BJ (cell line): Measurements from ENCODE around the gene GNGT2. TPM values are rescaled to one million over a fixed set of nuclear protein-coding genes. Genes with fewer than 3 reads are reported as not detected.

Experiments
- CTCF ChIA-PET: fragments of 350-600 bp; formaldehyde crosslinking; extraction: SDS; loops from one replicate; lab custom pipeline; 2021; ENCODE audit warnings: antibody characterized with exemption, inconsistent platforms; lab: Yijun Ruan, JAX
- POLR2A ChIA-PET: fragments of 300-600 bp; sonication (Branson Sonifier 250); formaldehyde crosslinking; extraction: SDS; loops from one replicate; lab custom pipeline; 2021; ENCODE audit warnings: antibody characterized with exemption; lab: Charles Lee
- DNase-seq: peaks from one replicate; pipeline ENCODE4 v3.0.0-alpha.2; 2011; ENCODE audit warnings: low read depth
- H3K27me3 ChIP-seq: 2 replicates; pipeline ENCODE4 v1.6.0; 2011; ENCODE audit warnings: low read length; ENCODE audit not compliant: control insufficient read depth, insufficient read depth
- H3K36me3 ChIP-seq: 2 replicates; pipeline ENCODE4 v1.5.1; 2011; ENCODE audit warnings: low read length; ENCODE audit not compliant: control insufficient read depth, insufficient read depth
- H3K4me3 ChIP-seq: 2 replicates; pipeline ENCODE4 v1.5.1; 2011; ENCODE audit warnings: low read depth, mild to moderate bottlenecking, control low read depth, low read length
- polyA plus RNA-seq: library from polyadenylated mRNA; depleted of rRNA; stranded (reverse); fragments of >200 nt; gene quantifications from 2 replicates; pipeline ENCODE4 v1.2.3, GENCODE V29; 2011
- TF ChIP-seq, protein P1 (sequence below): IDR thresholded peaks from 2 replicates; pipeline ENCODE4 v1.5.1; 2011; ENCODE audit warnings: low read depth, mild to moderate bottlenecking, control low read depth, inconsistent platforms, low read length, moderate library complexity; ENCODE audit not compliant: insufficient read depth

Gene GNGT2
- polyA plus RNA-seq, 1 experiment: 0.45 TPM

- POLR2A ChIA-PET: interaction anchor here (0.5 kb wide), 1 partner anchor 163 kb away, joined by 6 read pairs; no protein-coding TSS in a partner anchor
- no peak for DNase-seq
- CTCF ChIA-PET: interaction anchor here (1.8 to 8.7 kb wide), 2 partner anchors 19 to 33 kb away, joined by 3 to 64 read pairs; no protein-coding TSS in a partner anchor
- Histone ChIP-seq H3K36me3 (no peaks in the 10 kb centered on the region), H3K4me3 (peak overlapping the region; percentile 65), H3K27me3 (no peaks in the 10 kb centered on the region)
- TF ChIP-seq, protein P1, sequence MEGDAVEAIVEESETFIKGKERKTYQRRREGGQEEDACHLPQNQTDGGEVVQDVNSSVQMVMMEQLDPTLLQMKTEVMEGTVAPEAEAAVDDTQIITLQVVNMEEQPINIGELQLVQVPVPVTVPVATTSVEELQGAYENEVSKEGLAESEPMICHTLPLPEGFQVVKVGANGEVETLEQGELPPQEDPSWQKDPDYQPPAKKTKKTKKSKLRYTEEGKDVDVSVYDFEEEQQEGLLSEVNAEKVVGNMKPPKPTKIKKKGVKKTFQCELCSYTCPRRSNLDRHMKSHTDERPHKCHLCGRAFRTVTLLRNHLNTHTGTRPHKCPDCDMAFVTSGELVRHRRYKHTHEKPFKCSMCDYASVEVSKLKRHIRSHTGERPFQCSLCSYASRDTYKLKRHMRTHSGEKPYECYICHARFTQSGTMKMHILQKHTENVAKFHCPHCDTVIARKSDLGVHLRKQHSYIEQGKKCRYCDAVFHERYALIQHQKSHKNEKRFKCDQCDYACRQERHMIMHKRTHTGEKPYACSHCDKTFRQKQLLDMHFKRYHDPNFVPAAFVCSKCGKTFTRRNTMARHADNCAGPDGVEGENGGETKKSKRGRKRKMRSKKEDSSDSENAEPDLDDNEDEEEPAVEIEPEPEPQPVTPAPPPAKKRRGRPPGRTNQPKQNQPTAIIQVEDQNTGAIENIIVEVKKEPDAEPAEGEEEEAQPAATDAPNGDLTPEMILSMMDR: no peak
Measured at GRCh38 chr17:49193513-49194296, 16.7 kb downstream of the GNGT2 start.

DNA sequence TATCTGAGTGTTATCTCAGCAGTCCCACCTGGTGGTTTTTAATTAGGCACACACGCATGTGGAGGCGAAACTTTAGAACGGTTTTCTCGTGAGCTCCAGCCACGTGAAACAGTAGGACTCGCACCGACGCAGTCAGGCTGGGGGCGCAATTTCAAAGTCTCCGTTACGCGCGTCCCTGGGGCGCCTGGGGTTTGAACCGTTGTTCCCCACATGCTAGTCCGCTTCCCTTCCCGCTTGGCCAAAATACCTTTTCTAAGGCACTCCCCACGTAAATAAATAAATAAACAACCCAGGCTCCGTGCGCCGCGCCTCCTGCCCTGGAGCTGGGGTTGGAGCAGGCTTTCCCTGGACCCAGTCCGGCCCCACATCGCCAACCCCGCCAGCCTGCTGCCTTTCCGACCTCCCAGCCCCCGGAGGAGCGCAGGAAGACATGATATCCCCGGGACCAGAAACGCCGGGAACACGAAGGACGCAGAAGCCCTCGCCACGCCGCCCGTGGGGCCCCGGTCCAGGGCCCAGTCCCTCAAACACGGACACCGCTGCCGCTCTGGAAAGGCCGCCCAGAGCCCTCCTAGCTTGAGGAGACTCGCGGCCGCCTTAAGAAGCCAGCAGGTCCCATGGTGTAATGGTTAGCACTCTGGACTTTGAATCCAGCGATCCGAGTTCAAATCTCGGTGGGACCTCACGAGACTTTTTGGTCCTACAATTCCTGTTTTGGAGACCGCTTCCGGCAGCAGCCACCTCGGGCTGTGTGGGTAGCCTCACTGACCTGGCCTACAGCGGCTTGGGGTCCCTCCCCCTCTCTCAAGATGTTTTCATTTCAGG is 18.2 kb downstream of the GNGT2 start:
- POLR2A ChIA-PET: no interaction called here
- DNase-seq: peak; percentile 41

GRCh38 chr17:49191409-49191916 is 18.9 kb downstream of the GNGT2 start:
- ChIA-PET CTCF (interaction anchor here (1.4 to 8.7 kb wide), 3 partner anchors 9 to 35 kb away, joined by 7 to 64 read pairs (median 11); no protein-coding TSS in a partner anchor), POLR2A (no interaction called here)
- DNase-seq: no peak

More for the DNA sequence above, 18.2 kb downstream of the GNGT2 start:
- peak overlapping the region; percentile 65 for H3K4me3 ChIP-seq
- no peaks in the 10 kb centered on the region for H3K27me3 ChIP-seq
- no peaks in the 10 kb centered on the region for H3K36me3 ChIP-seq
- TF ChIP-seq, protein P1: peak; percentile 45
- CTCF ChIA-PET: interaction anchor here (0.7 to 8.7 kb wide), 4 partner anchors 9 to 35 kb away, joined by 3 to 64 read pairs (median 9); no protein-coding TSS in a partner anchor

GRCh38 chr17:49190932-49191331 is 19.4 kb downstream of the GNGT2 start:
- POLR2A ChIA-PET: no interaction called here
- H3K4me3 ChIP-seq: no peak overlapping the region
- no peak for DNase-seq
- no peaks in the 10 kb centered on the region for H3K36me3 ChIP-seq
- no peaks in the 10 kb centered on the region for H3K27me3 ChIP-seq
- TF ChIP-seq, protein P1: no peak
- CTCF ChIA-PET: interaction anchor here (1.0 to 2.7 kb wide), 3 partner anchors 10 to 37 kb away, joined by 3 to 12 read pairs (median 6); no protein-coding TSS in a partner anchor

More at GRCh38 chr17:49191409-49191916, 18.9 kb downstream of the GNGT2 start:
- Histone ChIP-seq H3K36me3 (no peaks in the 10 kb centered on the region), H3K4me3 (peak overlapping the region; percentile 65), H3K27me3 (no peaks in the 10 kb centered on the region)
- TF ChIP-seq, protein P1: no peak
